A549 (cell line): Measurements from ENCODE around the gene TRPM6. TPM values are rescaled to one million over a fixed set of nuclear protein-coding genes. Genes with fewer than 3 reads are reported as not detected.

Source experiments
- BHLHE40 ChIP-seq: IDR thresholded peaks from 2 replicates; pipeline ENCODE4 v1.6.1; 2012; ENCODE audit warnings: low read depth, low read length, inconsistent platforms
- CEBPB ChIP-seq, 2 experiments: fragments of >200 bp in 1 of 2; sonication (Bioruptor Twin) in 1 of 2; formaldehyde crosslinking in 1 of 2; IDR thresholded peaks; 2 replicates each; pipeline ENCODE4 v1.6.1; 2012 to 2016
- CHD4 ChIP-seq: fragments of 200-600 bp; sonication (generic); IDR thresholded peaks from 2 replicates; pipeline ENCODE4 v1.6.1; 2016; ENCODE audit warnings: antibody characterized with exemption, mild to moderate bottlenecking, borderline replicate concordance
- E2F6 ChIP-seq: IDR thresholded peaks from 2 replicates; pipeline ENCODE4 v1.6.1; 2012; ENCODE audit warnings: low read depth, borderline replicate concordance
- EP300 ChIP-seq, 2 experiments: fragments of >200 bp; sonication (Bioruptor Twin); formaldehyde crosslinking; IDR thresholded peaks; 2 replicates in 1 of 2; 3 replicates in 1 of 2; pipeline ENCODE4 v1.6.1; 2016 to 2017
- ESRRA ChIP-seq: fragments of 150-350 bp; IDR thresholded peaks from 2 replicates; pipeline ENCODE4 v1.6.1; 2014; ENCODE audit warnings: mild to moderate bottlenecking, low read length, borderline replicate concordance
- FOSB ChIP-seq: fragments of 250-450 bp; sonication (Bioruptor Pico); IDR thresholded peaks from 2 replicates; pipeline ENCODE4 v1.5.0; 2020; ENCODE audit warnings: mild to moderate bottlenecking, moderate library complexity
- FOXS1 ChIP-seq: fragments of 250-450 bp; sonication (Bioruptor Pico); IDR thresholded peaks from 2 replicates; pipeline ENCODE4 v1.5.0; 2020; ENCODE audit warnings: mild to moderate bottlenecking, moderate library complexity
- GATA3 ChIP-seq: IDR thresholded peaks from 2 replicates; pipeline ENCODE4 v1.6.1; 2012; ENCODE audit warnings: borderline replicate concordance
- HDAC2 ChIP-seq: fragments of 200-600 bp; sonication (generic); IDR thresholded peaks from 2 replicates; pipeline ENCODE4 v1.6.1; 2016
- HEYL ChIP-seq: fragments of 250-450 bp; sonication (Bioruptor Pico); IDR thresholded peaks from 2 replicates; pipeline ENCODE4 v1.8.0; 2021; ENCODE audit warnings: mild to moderate bottlenecking, moderate library complexity
- HOXB13 ChIP-seq: fragments of 250-450 bp; sonication (Bioruptor Pico); IDR thresholded peaks from 2 replicates; pipeline ENCODE4 v1.5.0; 2020; ENCODE audit warnings: low read depth, mild to moderate bottlenecking, moderate library complexity
- HOXB5 ChIP-seq: fragments of 250-450 bp; sonication (Bioruptor Pico); IDR thresholded peaks from 2 replicates; pipeline ENCODE4 v1.5.0; 2020; ENCODE audit warnings: mild to moderate bottlenecking, moderate library complexity
- JUN ChIP-seq, 2 experiments: fragments of >200 bp; sonication (Bioruptor Twin); formaldehyde crosslinking; IDR thresholded peaks; 2 replicates in 1 of 2; 3 replicates in 1 of 2; pipeline ENCODE4 v1.6.1; 2016 to 2017
- MYC ChIP-seq: IDR thresholded peaks from 2 replicates; pipeline ENCODE4 v1.6.1; 2012; ENCODE audit warnings: mild to moderate bottlenecking, inconsistent platforms, low read length, improper control_type of control experiment, borderline replicate concordance
- NFE2L2 ChIP-seq: fragments of 150-350 bp; conservative IDR thresholded peaks from 2 replicates; pipeline ENCODE4 v1.6.1; 2014; ENCODE audit warnings: low read length
- NPAS2 ChIP-seq: fragments of 250-450 bp; sonication (Bioruptor Pico); IDR thresholded peaks from 2 replicates; pipeline ENCODE4 v1.8.0; 2022; ENCODE audit warnings: mild to moderate bottlenecking, moderate library complexity, borderline replicate concordance
- PBX3 ChIP-seq: IDR thresholded peaks from 2 replicates; pipeline ENCODE4 v1.6.1; 2012
- POLR2A ChIP-seq: IDR thresholded peaks from 2 replicates; pipeline ENCODE4 v1.6.1; 2012; ENCODE audit warnings: mild to moderate bottlenecking, low read length
- POLR2AphosphoS2 ChIP-seq: conservative IDR thresholded peaks from 2 replicates; pipeline ENCODE4 v1.6.1; 2012; ENCODE audit warnings: low read length, improper control_type of control experiment, inconsistent platforms
- SMC3 ChIP-seq: fragments of >200 bp; sonication (Bioruptor Twin); formaldehyde crosslinking; IDR thresholded peaks from 3 replicates; pipeline ENCODE4 v1.6.1; 2018; ENCODE audit warnings: inconsistent platforms
- TFCP2L1 ChIP-seq: fragments of 250-450 bp; sonication (Bioruptor Pico); IDR thresholded peaks from 2 replicates; pipeline ENCODE4 v1.5.0; 2021; ENCODE audit warnings: mild to moderate bottlenecking
- TP53 ChIP-seq: fragments of 250-450 bp; sonication (Bioruptor Pico); IDR thresholded peaks from 2 replicates; pipeline ENCODE4 v1.5.0; 2021; ENCODE audit warnings: mild to moderate bottlenecking, moderate library complexity
- USF2 ChIP-seq: fragments of 450-650 bp; IDR thresholded peaks from 2 replicates; pipeline ENCODE4 v1.6.1; 2014; ENCODE audit warnings: antibody characterized with exemption
- ZC3H11A ChIP-seq: fragments of 450-650 bp; IDR thresholded peaks from 2 replicates; pipeline ENCODE4 v1.6.1; 2014; ENCODE audit warnings: antibody characterized with exemption, mild to moderate bottlenecking
- ZFP36 ChIP-seq: fragments of 450-650 bp; IDR thresholded peaks from 2 replicates; pipeline ENCODE4 v1.6.1; 2014; ENCODE audit warnings: borderline replicate concordance; ENCODE audit not compliant: partially characterized antibody
- polyA plus RNA-seq, 4 experiments: library from polyadenylated mRNA; depleted of rRNA in 3 of 4; stranded (reverse); fragments of >200 nt; fragmentation: RNase III in 1 of 4; extraction: RNeasy Plus Mini Kit Qiagen cat#74134 plus additional on column Dnase treatment in 1 of 4; gene quantifications; 2 replicates in 3 of 4; 3 replicates in 1 of 4; pipeline ENCODE4 v1.2.3, GENCODE V29; 2011 to 2017
- TF ChIP-seq, protein P1 (sequence below): fragments of >200 bp; sonication (Bioruptor Twin); formaldehyde crosslinking; IDR thresholded peaks from 3 replicates; pipeline ENCODE4 v1.5.1; 2016
- TF ChIP-seq, protein P2 (sequence below): fragments of 200-600 bp; sonication (generic); IDR thresholded peaks from 2 replicates; pipeline ENCODE4 v1.6.1; 2016; ENCODE audit warnings: antibody characterized with exemption, mild to moderate bottlenecking, moderate library complexity
- TF ChIP-seq, protein P3 (sequence below): fragments of >200 bp; sonication (Bioruptor Twin); formaldehyde crosslinking; IDR thresholded peaks from 2 replicates; pipeline ENCODE4 v1.6.1; 2016
- TF ChIP-seq, protein P4 (sequence below): IDR thresholded peaks from 2 replicates; pipeline ENCODE4 v1.6.1; 2012
- TF ChIP-seq, protein P5 (sequence below): fragments of 250-450 bp; sonication (Bioruptor Pico); IDR thresholded peaks from 2 replicates; pipeline ENCODE4 v1.5.0; 2021; ENCODE audit warnings: mild to moderate bottlenecking, moderate library complexity, borderline replicate concordance
- TF ChIP-seq, protein P6 (sequence below): fragments of >200 bp; sonication (Bioruptor Twin); formaldehyde crosslinking; IDR thresholded peaks from 3 replicates; pipeline ENCODE4 v1.6.1; 2016

The TRPM6 gene
- polyA plus RNA-seq, 2 of the 4 experiments (the other 2 are of a cell fraction), result 1.5 to 2.1 TPM

- TF ChIP-seq, protein P1, sequence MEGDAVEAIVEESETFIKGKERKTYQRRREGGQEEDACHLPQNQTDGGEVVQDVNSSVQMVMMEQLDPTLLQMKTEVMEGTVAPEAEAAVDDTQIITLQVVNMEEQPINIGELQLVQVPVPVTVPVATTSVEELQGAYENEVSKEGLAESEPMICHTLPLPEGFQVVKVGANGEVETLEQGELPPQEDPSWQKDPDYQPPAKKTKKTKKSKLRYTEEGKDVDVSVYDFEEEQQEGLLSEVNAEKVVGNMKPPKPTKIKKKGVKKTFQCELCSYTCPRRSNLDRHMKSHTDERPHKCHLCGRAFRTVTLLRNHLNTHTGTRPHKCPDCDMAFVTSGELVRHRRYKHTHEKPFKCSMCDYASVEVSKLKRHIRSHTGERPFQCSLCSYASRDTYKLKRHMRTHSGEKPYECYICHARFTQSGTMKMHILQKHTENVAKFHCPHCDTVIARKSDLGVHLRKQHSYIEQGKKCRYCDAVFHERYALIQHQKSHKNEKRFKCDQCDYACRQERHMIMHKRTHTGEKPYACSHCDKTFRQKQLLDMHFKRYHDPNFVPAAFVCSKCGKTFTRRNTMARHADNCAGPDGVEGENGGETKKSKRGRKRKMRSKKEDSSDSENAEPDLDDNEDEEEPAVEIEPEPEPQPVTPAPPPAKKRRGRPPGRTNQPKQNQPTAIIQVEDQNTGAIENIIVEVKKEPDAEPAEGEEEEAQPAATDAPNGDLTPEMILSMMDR, result no peak
- TF ChIP-seq HOXB13 (CRISPR knock-in tag), result no peak
- TF ChIP-seq BHLHE40, result no peak
- TF ChIP-seq, protein P2, sequence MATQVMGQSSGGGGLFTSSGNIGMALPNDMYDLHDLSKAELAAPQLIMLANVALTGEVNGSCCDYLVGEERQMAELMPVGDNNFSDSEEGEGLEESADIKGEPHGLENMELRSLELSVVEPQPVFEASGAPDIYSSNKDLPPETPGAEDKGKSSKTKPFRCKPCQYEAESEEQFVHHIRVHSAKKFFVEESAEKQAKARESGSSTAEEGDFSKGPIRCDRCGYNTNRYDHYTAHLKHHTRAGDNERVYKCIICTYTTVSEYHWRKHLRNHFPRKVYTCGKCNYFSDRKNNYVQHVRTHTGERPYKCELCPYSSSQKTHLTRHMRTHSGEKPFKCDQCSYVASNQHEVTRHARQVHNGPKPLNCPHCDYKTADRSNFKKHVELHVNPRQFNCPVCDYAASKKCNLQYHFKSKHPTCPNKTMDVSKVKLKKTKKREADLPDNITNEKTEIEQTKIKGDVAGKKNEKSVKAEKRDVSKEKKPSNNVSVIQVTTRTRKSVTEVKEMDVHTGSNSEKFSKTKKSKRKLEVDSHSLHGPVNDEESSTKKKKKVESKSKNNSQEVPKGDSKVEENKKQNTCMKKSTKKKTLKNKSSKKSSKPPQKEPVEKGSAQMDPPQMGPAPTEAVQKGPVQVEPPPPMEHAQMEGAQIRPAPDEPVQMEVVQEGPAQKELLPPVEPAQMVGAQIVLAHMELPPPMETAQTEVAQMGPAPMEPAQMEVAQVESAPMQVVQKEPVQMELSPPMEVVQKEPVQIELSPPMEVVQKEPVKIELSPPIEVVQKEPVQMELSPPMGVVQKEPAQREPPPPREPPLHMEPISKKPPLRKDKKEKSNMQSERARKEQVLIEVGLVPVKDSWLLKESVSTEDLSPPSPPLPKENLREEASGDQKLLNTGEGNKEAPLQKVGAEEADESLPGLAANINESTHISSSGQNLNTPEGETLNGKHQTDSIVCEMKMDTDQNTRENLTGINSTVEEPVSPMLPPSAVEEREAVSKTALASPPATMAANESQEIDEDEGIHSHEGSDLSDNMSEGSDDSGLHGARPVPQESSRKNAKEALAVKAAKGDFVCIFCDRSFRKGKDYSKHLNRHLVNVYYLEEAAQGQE, result no peak
- TF ChIP-seq JUN (IDR thresholded peaks at IDR 0.05), result peak; percentile 53 to 80; a peak in 2 of 5 replicates
- TF ChIP-seq E2F6, result no peak
- no peak for TF ChIP-seq NFE2L2
- no peak for TF ChIP-seq TFCP2L1 (CRISPR knock-in tag)
- TF ChIP-seq, protein P3, sequence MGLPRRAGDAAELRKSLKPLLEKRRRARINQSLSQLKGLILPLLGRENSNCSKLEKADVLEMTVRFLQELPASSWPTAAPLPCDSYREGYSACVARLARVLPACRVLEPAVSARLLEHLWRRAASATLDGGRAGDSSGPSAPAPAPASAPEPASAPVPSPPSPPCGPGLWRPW, result peak; percentile 69
- TF ChIP-seq HOXB5 (CRISPR knock-in tag), result no peak
- peak; percentile 86 to 95; a peak in 3 of 4 replicates for TF ChIP-seq CEBPB (IDR thresholded peaks at IDR 0.05)
- TF ChIP-seq CHD4, result no peak
- no peak for TF ChIP-seq TP53 (CRISPR knock-in tag)
- TF ChIP-seq, protein P4, sequence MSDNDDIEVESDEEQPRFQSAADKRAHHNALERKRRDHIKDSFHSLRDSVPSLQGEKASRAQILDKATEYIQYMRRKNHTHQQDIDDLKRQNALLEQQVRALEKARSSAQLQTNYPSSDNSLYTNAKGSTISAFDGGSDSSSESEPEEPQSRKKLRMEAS, result no peak
- TF ChIP-seq NPAS2 (CRISPR knock-in tag), result no peak
- TF ChIP-seq PBX3, result no peak
- no peak for TF ChIP-seq POLR2A
- TF ChIP-seq, protein P5, sequence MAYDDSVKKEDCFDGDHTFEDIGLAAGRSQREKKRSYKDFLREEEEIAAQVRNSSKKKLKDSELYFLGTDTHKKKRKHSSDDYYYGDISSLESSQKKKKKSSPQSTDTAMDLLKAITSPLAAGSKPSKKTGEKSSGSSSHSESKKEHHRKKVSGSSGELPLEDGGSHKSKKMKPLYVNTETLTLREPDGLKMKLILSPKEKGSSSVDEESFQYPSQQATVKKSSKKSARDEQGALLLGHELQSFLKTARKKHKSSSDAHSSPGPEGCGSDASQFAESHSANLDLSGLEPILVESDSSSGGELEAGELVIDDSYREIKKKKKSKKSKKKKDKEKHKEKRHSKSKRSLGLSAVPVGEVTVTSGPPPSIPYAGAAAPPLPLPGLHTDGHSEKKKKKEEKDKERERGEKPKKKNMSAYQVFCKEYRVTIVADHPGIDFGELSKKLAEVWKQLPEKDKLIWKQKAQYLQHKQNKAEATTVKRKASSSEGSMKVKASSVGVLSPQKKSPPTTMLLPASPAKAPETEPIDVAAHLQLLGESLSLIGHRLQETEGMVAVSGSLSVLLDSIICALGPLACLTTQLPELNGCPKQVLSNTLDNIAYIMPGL, result no peak
- no peak for TF ChIP-seq MYC
- no peak for TF ChIP-seq ZC3H11A
- TF ChIP-seq HDAC2, result no peak
- peak; percentile 49; the same call in 1 of the 2 replicates for TF ChIP-seq GATA3
- peak; percentile 93; the same call in 1 of the 2 replicates for TF ChIP-seq FOXS1 (CRISPR knock-in tag)
- TF ChIP-seq POLR2AphosphoS2, result no peak
- TF ChIP-seq HEYL, result no peak
- TF ChIP-seq SMC3, result no peak
- no peak for TF ChIP-seq ZFP36
- TF ChIP-seq ESRRA, result no peak
- peak in 1 of 2 experiments; percentile 47; a peak in 1 of 5 replicates for TF ChIP-seq EP300 (IDR thresholded peaks at IDR 0.05)
- TF ChIP-seq FOSB (CRISPR knock-in tag), result no peak
- no peak for TF ChIP-seq USF2
- TF ChIP-seq, protein P6, sequence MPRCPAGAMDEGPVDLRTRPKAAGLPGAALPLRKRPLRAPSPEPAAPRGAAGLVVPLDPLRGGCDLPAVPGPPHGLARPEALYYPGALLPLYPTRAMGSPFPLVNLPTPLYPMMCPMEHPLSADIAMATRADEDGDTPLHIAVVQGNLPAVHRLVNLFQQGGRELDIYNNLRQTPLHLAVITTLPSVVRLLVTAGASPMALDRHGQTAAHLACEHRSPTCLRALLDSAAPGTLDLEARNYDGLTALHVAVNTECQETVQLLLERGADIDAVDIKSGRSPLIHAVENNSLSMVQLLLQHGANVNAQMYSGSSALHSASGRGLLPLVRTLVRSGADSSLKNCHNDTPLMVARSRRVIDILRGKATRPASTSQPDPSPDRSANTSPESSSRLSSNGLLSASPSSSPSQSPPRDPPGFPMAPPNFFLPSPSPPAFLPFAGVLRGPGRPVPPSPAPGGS, result no peak
These were observed 127.6 kb downstream of the TRPM6 start (continued) for GRCh38 chr9:74760031-74760700.
